Smooth muscle cell (in vitro differentiated cells): Measurements from ENCODE around the gene OVCH2. TPM values are rescaled to one million over a fixed set of nuclear protein-coding genes. Genes with fewer than 3 reads are reported as not detected.
"Not testable (repeated sequence)": the region's sequence is repeated elsewhere in the genome, so short reads cannot be mapped to it uniquely, and the experiment has no call there.

Experiments
- DNase-seq: peaks from one replicate; lab custom pipeline; 2025; ENCODE audit not compliant: unreplicated experiment; lab: John Stamatoyannopoulos, UW
- H2AFZ ChIP-seq: fragments of 200-600 bp; sonication (generic); 2 replicates; pipeline ENCODE4 v1.6.0; 2016; ENCODE audit warnings: antibody characterized with exemption, low read depth, mild to moderate bottlenecking
- H3F3A ChIP-seq: fragments of 200-600 bp; sonication (generic); 2 replicates; pipeline ENCODE4 v1.6.0; 2017; ENCODE audit warnings: antibody characterized with exemption, low read depth
- H3K27ac ChIP-seq: fragments of 200-600 bp; sonication (generic); 2 replicates; pipeline ENCODE4 v1.5.1; 2016; ENCODE audit warnings: low read depth, mild to moderate bottlenecking
- H3K27me3 ChIP-seq: fragments of 200-600 bp; sonication (generic); 2 replicates; pipeline ENCODE4 v1.6.1; 2016; ENCODE audit warnings: low read depth, mild to moderate bottlenecking
- H3K36me3 ChIP-seq: fragments of 200-600 bp; sonication (generic); 2 replicates; pipeline ENCODE4 v1.5.1; 2016; ENCODE audit warnings: low read depth
- H3K4me1 ChIP-seq: fragments of 200-600 bp; sonication (generic); 2 replicates; pipeline ENCODE4 v1.5.1; 2016; ENCODE audit warnings: low read depth
- H3K4me2 ChIP-seq: fragments of 200-600 bp; sonication (generic); 2 replicates; pipeline ENCODE4 v1.6.0; 2016; ENCODE audit warnings: mild to moderate bottlenecking
- H3K4me3 ChIP-seq: fragments of 200-600 bp; sonication (generic); 2 replicates; pipeline ENCODE4 v1.5.1; 2016; ENCODE audit warnings: mild to moderate bottlenecking
- H3K79me2 ChIP-seq: fragments of 200-600 bp; sonication (generic); 2 replicates; pipeline ENCODE4 v1.6.0; 2016; ENCODE audit warnings: low read depth, mild to moderate bottlenecking
- H3K9ac ChIP-seq: fragments of 200-600 bp; sonication (generic); 2 replicates; pipeline ENCODE4 v1.6.0; 2016; ENCODE audit warnings: low read depth
- H3K9me3 ChIP-seq: fragments of 200-600 bp; sonication (generic); replicated peaks from 2 replicates; pipeline ENCODE4 v1.5.1; 2016; ENCODE audit warnings: low read depth
- H4K20me1 ChIP-seq: fragments of 200-600 bp; sonication (generic); 2 replicates; pipeline ENCODE4 v1.6.0; 2016; ENCODE audit warnings: low read depth
- CTCF ChIP-seq: fragments of 200-600 bp; sonication (generic); IDR thresholded peaks from 2 replicates; pipeline ENCODE4 v1.5.1; 2017; ENCODE audit warnings: borderline replicate concordance, mild to moderate bottlenecking, antibody characterized with exemption; ENCODE audit not compliant: insufficient read depth, poor library complexity, severe bottlenecking
- WGBS: methylation state at CpG from one replicate; pipeline ENCODE4 v1.1.7; 2016; ENCODE audit warnings: low lambda C conversion rate; 5-methylcytosine and 5-hydroxymethylcytosine counted together
- polyA plus RNA-seq: library from polyadenylated mRNA; unstranded; fragments of >200 nt; fragmentation: Nextera tagmentation; extraction: Ambion mirVana; gene quantifications from 2 replicates; pipeline ENCODE4 v1.2.1, GENCODE V29; 2016
- total RNA-seq: library from RNA; depleted of rRNA; stranded (reverse); fragments of >200 nt; gene quantifications from 2 replicates; pipeline ENCODE4 v1.2.3, GENCODE V29; 2014

OVCH2 gene
- 0.13 and 1.7 TPM in 2 replicates for total RNA-seq
- 0.26 and 1.6 TPM in 2 replicates for polyA plus RNA-seq

DNA sequence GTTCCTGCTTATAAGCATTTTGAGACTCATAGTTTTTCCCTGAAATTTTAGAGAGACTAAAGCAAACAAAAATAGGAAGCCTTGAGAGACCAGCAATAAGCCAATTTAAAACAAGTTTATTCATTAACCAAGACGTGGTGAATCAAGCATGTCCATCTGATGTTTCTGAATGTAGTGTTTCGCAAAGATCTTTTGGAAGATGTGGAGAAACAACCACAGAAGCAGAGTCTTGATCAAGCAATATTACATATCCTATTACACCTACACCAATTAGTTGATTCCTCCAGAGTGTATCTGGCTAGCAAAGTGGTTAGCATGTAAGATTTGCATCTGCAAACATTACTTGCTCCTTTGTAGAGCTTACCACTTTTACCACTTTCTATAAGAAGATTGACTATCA is at the start of gene OVCH2:
Gene OVCH2 (minus strand): TSS at position 101 of the 400 bp plus-strand sequence. CDS start 83 bp downstream, at position 18.
- WGBS = 96% methylated on average over 2 of the region's 2 CpGs
- H3K4me3 ChIP-seq = no peak within 1 kb of the TSS
- no peak within 1 kb of the TSS for H3K9ac ChIP-seq
- H3K4me1 ChIP-seq = no peaks in the 10 kb centered on the region
- H3K9me3 ChIP-seq = no peaks in the 10 kb centered on the region
- H3K36me3 ChIP-seq = no peaks in the 10 kb centered on the region
- H2AFZ ChIP-seq = no peak within 1 kb of the TSS
- no peaks in the 10 kb centered on the region for H3F3A ChIP-seq
- H3K4me2 ChIP-seq = no peak within 1 kb of the TSS
- H3K27me3 ChIP-seq = peaks cover 37% of the 10 kb centered on the region
- TF ChIP-seq CTCF = no peak
- no peak for DNase-seq
- H4K20me1 ChIP-seq = no peaks in the 10 kb centered on the region
- no peak within 1 kb of the TSS for H3K27ac ChIP-seq
- H3K79me2 ChIP-seq = no peaks in the 10 kb centered on the region

- Histone ChIP-seq H3K27ac (no peak overlapping the region), H4K20me1 (no peaks in the 10 kb centered on the region), H3K79me2 (no peaks in the 10 kb centered on the region), H3K9me3 (no peaks in the 10 kb centered on the region), H3K36me3 (no peaks in the 10 kb centered on the region), H3K4me3 (no peak overlapping the region), H3K9ac (no peak overlapping the region), H3K4me2 (no peak overlapping the region), H2AFZ (no peak overlapping the region), H3K27me3 (no peaks in the 10 kb centered on the region), H3K4me1 (no peaks in the 10 kb centered on the region), H3F3A (no peaks in the 10 kb centered on the region)
- no peak for DNase-seq
- WGBS = 73% methylated on average over 2 of the region's 2 CpGs
- no peak for TF ChIP-seq CTCF
Observed at GRCh38 chr11:7749456-7749855, 43.2 kb upstream of the OVCH2 start.

DNA sequence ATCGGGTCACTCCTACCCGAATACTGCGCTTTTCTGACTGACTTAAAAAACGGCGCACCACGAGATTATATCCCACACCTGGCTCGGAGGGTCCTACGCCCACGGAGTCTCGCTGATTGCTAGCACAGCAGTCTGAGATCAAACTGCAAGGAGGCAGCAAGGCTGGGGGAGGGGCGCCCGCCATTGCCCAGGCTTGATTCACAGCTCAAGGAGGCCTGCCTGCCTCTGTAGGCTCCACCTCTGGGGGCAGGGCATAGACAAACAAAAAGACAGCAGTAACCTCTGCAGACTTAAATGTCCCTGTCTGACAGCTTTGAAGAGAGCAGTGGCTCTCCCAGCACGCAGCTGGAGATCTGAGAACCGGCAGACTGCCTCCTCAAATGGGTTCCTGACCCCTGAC is 28.5 kb upstream of the OVCH2 start:
- H2AFZ ChIP-seq, H3F3A ChIP-seq, H3K79me2 ChIP-seq, H3K9ac ChIP-seq, H3K4me1 ChIP-seq, H3K4me2 ChIP-seq, H3K4me3 ChIP-seq, H3K9me3 ChIP-seq, H3K27me3 ChIP-seq, DNase-seq, H3K36me3 ChIP-seq, H3K27ac ChIP-seq, H4K20me1 ChIP-seq: not testable (repeated sequence)
- 83% methylated on average over 13 of the region's 14 CpGs for WGBS

GRCh38 chr11:7714786-7715185 is 8.5 kb upstream of the OVCH2 start:
- Histone ChIP-seq H3K36me3 (no peaks in the 10 kb centered on the region), H3K9ac (no peak overlapping the region), H3K27ac (no peak overlapping the region), H3K4me3 (no peak overlapping the region), H4K20me1 (no peaks in the 10 kb centered on the region), H3K4me1 (no peaks in the 10 kb centered on the region), H3K79me2 (no peaks in the 10 kb centered on the region), H3F3A (no peaks in the 10 kb centered on the region), H2AFZ (no peak overlapping the region), H3K27me3 (peaks cover under 1% of the 10 kb centered on the region), H3K4me2 (no peak overlapping the region), H3K9me3 (no peaks in the 10 kb centered on the region)
- DNase-seq = no peak
- no peak for TF ChIP-seq CTCF
- WGBS = 86% methylated on average over 3 of the region's 3 CpGs
